Islet precursor cell (in vitro differentiated cells): ENCODE measurements around the gene NUDT4B.
"Not testable (repeated sequence)": the region's sequence is repeated elsewhere in the genome, so short reads cannot be mapped to it uniquely, and the experiment has no call there.

Experiments used
- DNase-seq: peaks from one replicate; pipeline ENCODE4 v3.0.0-alpha.2; 2018

NUDT4B gene

GRCh38 chr1:148738667-148739066 lies 9.9 kb upstream of the NUDT4B start:
- not testable (repeated sequence) for DNase-seq

- not testable (repeated sequence) for DNase-seq
Measured at GRCh38 chr1:148743200-148743599, 5.4 kb upstream of the NUDT4B start.

- not testable (repeated sequence) for DNase-seq
Measured at GRCh38 chr1:148743726-148744720, 4.6 kb upstream of the NUDT4B start.

GRCh38 chr1:148749335-148749681 lies 734 bp downstream of the NUDT4B start:
- not testable (repeated sequence) for DNase-seq

GRCh38 chr1:148756231-148756630 lies 7.7 kb downstream of the NUDT4B start:
- not testable (repeated sequence) for DNase-seq

- DNase-seq, result not testable (repeated sequence)
Measured at GRCh38 chr1:148757446-148757845, 8.9 kb downstream of the NUDT4B start.

- not testable (repeated sequence) for DNase-seq
Measured at GRCh38 chr1:148758412-148758811, 9.8 kb downstream of the NUDT4B start.

- not testable (repeated sequence) for DNase-seq
Measured at GRCh38 chr1:148758925-148759324, 10.4 kb downstream of the NUDT4B start.

- DNase-seq, result not testable (repeated sequence)
Measured at GRCh38 chr1:148759749-148760148, 11.2 kb downstream of the NUDT4B start.

- DNase-seq, result not testable (repeated sequence)
Measured at GRCh38 chr1:148760206-148760605, 11.6 kb downstream of the NUDT4B start.

GRCh38 chr1:148761360-148761759 lies 12.8 kb downstream of the NUDT4B start:
- not testable (repeated sequence) for DNase-seq

- not testable (repeated sequence) for DNase-seq
Measured at GRCh38 chr1:148765238-148766019, 16.9 kb downstream of the NUDT4B start.

- not testable (repeated sequence) for DNase-seq
Measured at GRCh38 chr1:148768541-148768940, 20.0 kb downstream of the NUDT4B start.

GRCh38 chr1:148769495-148769894 lies 20.9 kb downstream of the NUDT4B start:
- DNase-seq, result not testable (repeated sequence)

GRCh38 chr1:148773690-148774089 lies 25.1 kb downstream of the NUDT4B start:
- DNase-seq, result not testable (repeated sequence)

- not testable (repeated sequence) for DNase-seq
Measured at GRCh38 chr1:148774102-148774501, 25.5 kb downstream of the NUDT4B start.

- not testable (repeated sequence) for DNase-seq
Measured at GRCh38 chr1:148775263-148775662, 26.7 kb downstream of the NUDT4B start.

GRCh38 chr1:148777649-148778048 lies 29.1 kb downstream of the NUDT4B start:
- DNase-seq, result not testable (repeated sequence)

GRCh38 chr1:148780404-148780803 lies 31.8 kb downstream of the NUDT4B start:
- DNase-seq, result not testable (repeated sequence)

- not testable (repeated sequence) for DNase-seq
Measured at GRCh38 chr1:148791543-148792099, 43.0 kb downstream of the NUDT4B start.

GRCh38 chr1:148793762-148794332 lies 45.3 kb downstream of the NUDT4B start:
- not testable (repeated sequence) for DNase-seq
